ENCODE results near the gene KDM4C.

KDM4C gene

DNA sequence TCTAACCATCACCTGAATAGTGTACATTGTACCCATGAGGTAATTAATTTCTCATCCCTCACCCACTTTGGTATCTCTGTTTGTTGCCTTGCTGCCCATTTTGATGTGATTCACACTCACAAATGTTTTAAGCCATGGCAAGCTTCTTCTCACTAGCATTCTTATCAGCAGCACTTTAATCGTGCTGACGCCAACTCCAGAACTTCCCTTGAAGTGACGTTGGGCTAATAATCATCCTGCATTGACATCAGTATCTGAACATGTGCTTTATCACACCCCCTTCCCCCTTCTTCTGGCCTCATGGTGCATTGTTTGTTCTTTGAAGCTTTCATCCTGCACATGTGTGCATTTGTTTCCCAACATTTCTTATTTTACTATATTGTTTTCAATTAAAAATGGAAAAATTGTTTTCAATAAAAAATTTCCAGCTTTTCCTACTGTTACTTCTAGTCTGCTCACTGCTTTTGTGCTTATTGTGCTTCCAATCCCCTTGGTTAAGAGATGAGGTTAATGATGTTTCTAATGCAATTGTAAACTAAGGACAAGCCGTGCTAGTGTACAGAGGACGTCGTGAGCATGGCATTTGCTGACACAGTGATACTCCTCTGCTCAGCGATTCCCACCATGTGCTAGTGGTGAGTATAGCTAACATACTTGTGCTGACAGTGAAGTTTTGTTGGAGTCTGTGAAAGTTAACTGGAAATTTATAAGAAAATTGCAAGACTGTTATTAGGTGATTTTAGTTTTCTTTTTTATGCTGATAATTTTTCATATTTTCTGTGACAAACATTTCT, 238.5 kb downstream of the KDM4C start:
- ATAC-seq (ENCODE audit: insufficient read depth, low read depth), result no peak
- Histone ChIP-seq H4K20me1 (ENCODE audit: insufficient read depth, low read length) (no peaks in the 10 kb centered on the region), H3K27ac (ENCODE audit: low read length) (no peak overlapping the region), H3K36me3 (ENCODE audit: insufficient read depth, low read length) (peaks cover 10% of the 10 kb centered on the region; the same call in 1 of the 2 replicates), H2AFZ (ENCODE audit: low read depth, low read length) (no peak overlapping the region), H3K9ac (ENCODE audit: low read depth, low read length) (no peak overlapping the region), H3K4me1 (ENCODE audit: insufficient read depth, low read length) (no peaks in the 10 kb centered on the region), H3K9me3 (ENCODE audit: insufficient read depth, low read length, severe bottlenecking) (no peaks in the 10 kb centered on the region), H3K27me3 (ENCODE audit: insufficient read depth, low read length, poor library complexity) (no peaks in the 10 kb centered on the region), H3K79me2 (ENCODE audit: insufficient read depth, low read length) (no peaks in the 10 kb centered on the region), H3K4me3 (ENCODE audit: low read depth in 1 of 2, low read length in 2 of 2) (no peak overlapping the region), H3K4me2 (ENCODE audit: insufficient read depth, low read length) (no peak overlapping the region)
- TF ChIP-seq, protein P1, sequence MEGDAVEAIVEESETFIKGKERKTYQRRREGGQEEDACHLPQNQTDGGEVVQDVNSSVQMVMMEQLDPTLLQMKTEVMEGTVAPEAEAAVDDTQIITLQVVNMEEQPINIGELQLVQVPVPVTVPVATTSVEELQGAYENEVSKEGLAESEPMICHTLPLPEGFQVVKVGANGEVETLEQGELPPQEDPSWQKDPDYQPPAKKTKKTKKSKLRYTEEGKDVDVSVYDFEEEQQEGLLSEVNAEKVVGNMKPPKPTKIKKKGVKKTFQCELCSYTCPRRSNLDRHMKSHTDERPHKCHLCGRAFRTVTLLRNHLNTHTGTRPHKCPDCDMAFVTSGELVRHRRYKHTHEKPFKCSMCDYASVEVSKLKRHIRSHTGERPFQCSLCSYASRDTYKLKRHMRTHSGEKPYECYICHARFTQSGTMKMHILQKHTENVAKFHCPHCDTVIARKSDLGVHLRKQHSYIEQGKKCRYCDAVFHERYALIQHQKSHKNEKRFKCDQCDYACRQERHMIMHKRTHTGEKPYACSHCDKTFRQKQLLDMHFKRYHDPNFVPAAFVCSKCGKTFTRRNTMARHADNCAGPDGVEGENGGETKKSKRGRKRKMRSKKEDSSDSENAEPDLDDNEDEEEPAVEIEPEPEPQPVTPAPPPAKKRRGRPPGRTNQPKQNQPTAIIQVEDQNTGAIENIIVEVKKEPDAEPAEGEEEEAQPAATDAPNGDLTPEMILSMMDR (IDR thresholded peaks at IDR 0.05; ENCODE audit: borderline replicate concordance, extremely low read depth, low read length, poor library complexity, severe bottlenecking), result no peak
- TF ChIP-seq EZH2 (IDR thresholded peaks at IDR 0.05; ENCODE audit: borderline replicate concordance, low read depth, low read length, severe bottlenecking), result no peak
- DNase-seq, result no peak

DNA sequence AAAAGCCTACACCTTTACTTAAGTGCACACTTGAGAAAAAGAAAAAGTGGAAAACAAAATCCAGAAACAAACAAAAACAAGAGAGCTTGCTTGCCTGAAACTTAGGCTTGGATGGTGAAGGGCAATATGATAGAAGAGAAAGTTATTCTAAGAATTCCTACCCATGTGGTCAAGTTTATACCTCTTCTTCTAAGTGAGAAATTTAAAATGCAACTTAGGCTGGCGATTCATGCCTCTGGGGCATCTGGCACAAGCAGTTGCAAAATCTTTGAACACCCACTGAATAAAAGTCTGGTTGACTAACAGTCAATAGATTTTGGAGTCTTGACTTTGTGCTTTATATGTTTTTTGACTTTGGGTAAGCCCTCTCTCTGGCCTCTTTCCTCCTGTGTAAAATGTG, 239.6 kb downstream of the KDM4C start:
- TF ChIP-seq, protein P1 (IDR thresholded peaks at IDR 0.05; ENCODE audit: borderline replicate concordance, extremely low read depth, low read length, poor library complexity, severe bottlenecking), result no peak
- TF ChIP-seq EZH2 (IDR thresholded peaks at IDR 0.05; ENCODE audit: borderline replicate concordance, low read depth, low read length, severe bottlenecking), result no peak
- DNase-seq (no peak), ATAC-seq (ENCODE audit: insufficient read depth, low read depth) (no peak)
- H3K27me3 ChIP-seq (ENCODE audit: insufficient read depth, low read length, poor library complexity), result no peaks in the 10 kb centered on the region
- H3K36me3 ChIP-seq (ENCODE audit: insufficient read depth, low read length), result peaks cover 10% of the 10 kb centered on the region; the same call in 1 of the 2 replicates
- no peak overlapping the region for H3K27ac ChIP-seq (ENCODE audit: low read length)
- H2AFZ ChIP-seq (ENCODE audit: low read depth, low read length), result no peak overlapping the region
- no peaks in the 10 kb centered on the region for H3K9me3 ChIP-seq (ENCODE audit: insufficient read depth, low read length, severe bottlenecking)
- H3K4me3 ChIP-seq (ENCODE audit: low read depth in 1 of 2, low read length in 2 of 2), result no peak overlapping the region
- no peak overlapping the region for H3K9ac ChIP-seq (ENCODE audit: low read depth, low read length)
- H3K4me1 ChIP-seq (ENCODE audit: insufficient read depth, low read length), result no peaks in the 10 kb centered on the region
- no peaks in the 10 kb centered on the region for H3K79me2 ChIP-seq (ENCODE audit: insufficient read depth, low read length)
- H3K4me2 ChIP-seq (ENCODE audit: insufficient read depth, low read length), result no peak overlapping the region
- no peaks in the 10 kb centered on the region for H4K20me1 ChIP-seq (ENCODE audit: insufficient read depth, low read length)

DNA sequence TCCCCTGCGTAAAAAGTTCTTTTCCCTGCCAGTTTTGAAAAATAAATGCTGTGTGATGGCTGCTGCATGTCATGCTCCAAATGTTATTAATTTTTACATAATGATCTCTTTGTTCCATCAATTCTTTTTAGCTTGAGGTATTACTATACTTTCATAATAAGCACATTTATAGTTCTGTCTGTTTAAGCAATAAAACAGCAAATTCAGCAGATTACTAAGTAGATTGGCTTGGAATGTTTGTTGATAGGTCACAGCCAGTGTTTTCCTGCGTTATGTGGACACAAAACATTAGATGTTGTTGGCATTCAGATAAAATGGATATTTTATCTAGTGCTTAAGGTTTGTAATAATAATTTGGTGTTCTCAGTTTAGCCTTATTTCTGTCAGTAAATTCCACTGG, 242.0 kb downstream of the KDM4C start:
- no peak overlapping the region for H3K4me3 ChIP-seq (ENCODE audit: low read depth in 1 of 2, low read length in 2 of 2)
- no peak overlapping the region for H3K9ac ChIP-seq (ENCODE audit: low read depth, low read length)
- ATAC-seq (ENCODE audit: insufficient read depth, low read depth) (no peak), DNase-seq (no peak)
- TF ChIP-seq EZH2 (IDR thresholded peaks at IDR 0.05; ENCODE audit: borderline replicate concordance, low read depth, low read length, severe bottlenecking), result no peak
- TF ChIP-seq, protein P1 (IDR thresholded peaks at IDR 0.05; ENCODE audit: borderline replicate concordance, extremely low read depth, low read length, poor library complexity, severe bottlenecking), result no peak
- H2AFZ ChIP-seq (ENCODE audit: low read depth, low read length), result no peak overlapping the region
- H3K9me3 ChIP-seq (ENCODE audit: insufficient read depth, low read length, severe bottlenecking), result no peaks in the 10 kb centered on the region
- H3K27me3 ChIP-seq (ENCODE audit: insufficient read depth, low read length, poor library complexity), result no peaks in the 10 kb centered on the region
- H3K79me2 ChIP-seq (ENCODE audit: insufficient read depth, low read length), result no peaks in the 10 kb centered on the region
- H3K36me3 ChIP-seq (ENCODE audit: insufficient read depth, low read length), result peaks cover 7% of the 10 kb centered on the region; the same call in 1 of the 2 replicates
- no peak overlapping the region for H3K4me2 ChIP-seq (ENCODE audit: insufficient read depth, low read length)
- no peaks in the 10 kb centered on the region for H3K4me1 ChIP-seq (ENCODE audit: insufficient read depth, low read length)
- no peaks in the 10 kb centered on the region for H4K20me1 ChIP-seq (ENCODE audit: insufficient read depth, low read length)
- no peak overlapping the region for H3K27ac ChIP-seq (ENCODE audit: low read length)

All from DND-41 (cell line).